ENCODE measurements around the gene MAF.

- no peak for TF ChIP-seq RFX5 (IDR thresholded peaks at IDR 0.05; ENCODE audit: low read depth, low read length)
- TF ChIP-seq SALL1 (CRISPR knock-in tag; IDR thresholded peaks at IDR 0.05): no peak
- no peak for TF ChIP-seq KDM5A (IDR thresholded peaks at IDR 0.05; ENCODE audit: borderline replicate concordance, low read length)
- TF ChIP-seq FOSL1 (CRISPR knock-in tag; IDR thresholded peaks at IDR 0.05; ENCODE audit: borderline replicate concordance): no peak
- no peak for TF ChIP-seq PHF8 (CRISPR knock-in tag; IDR thresholded peaks at IDR 0.05)
- no peak for TF ChIP-seq ZNF704 (CRISPR knock-in tag; IDR thresholded peaks at IDR 0.05; ENCODE audit: borderline replicate concordance)
These were observed 28.5 kb upstream of the MAF start for GRCh38 chr16:79628988-79629387.
